HepG2 (cell line): ENCODE measurements around the gene ATG16L1. TPM values are rescaled to one million over a fixed set of nuclear protein-coding genes. Genes with fewer than 3 reads are reported as not detected.
A peak's percentile ranks its signal among the peaks of the same experiment; 100 is the strongest.

ENCODE experiments used
- ATF5 ChIP-seq: sonication (generic); formaldehyde crosslinking; IDR thresholded peaks from 2 replicates; pipeline ENCODE4 v1.4.0; 2020; ENCODE audit warnings: mild to moderate bottlenecking, low read depth, missing genetic modification reagents
- BCL6 ChIP-seq: IDR thresholded peaks from 2 replicates; pipeline ENCODE4 v1.6.1; 2016; ENCODE audit warnings: missing genetic modification reagents, missing compliant biosample characterization
- BORCS8-MEF2B ChIP-seq: sonication (generic); formaldehyde crosslinking; IDR thresholded peaks from 2 replicates; pipeline ENCODE4 v1.8.0; 2022; ENCODE audit warnings: mild to moderate bottlenecking, missing genetic modification reagents
- CHD4 ChIP-seq: fragments of 200-600 bp; sonication (generic); IDR thresholded peaks from 2 replicates; pipeline ENCODE4 v1.7.0; 2017; ENCODE audit warnings: mild to moderate bottlenecking, low read length, borderline replicate concordance
- GTF3A ChIP-seq: sonication (generic); formaldehyde crosslinking; conservative IDR thresholded peaks from 2 replicates; pipeline ENCODE4 v1.4.0; 2020; ENCODE audit warnings: mild to moderate bottlenecking, missing genetic modification reagents
- IRF9 ChIP-seq: sonication (generic); formaldehyde crosslinking; IDR thresholded peaks from 2 replicates; pipeline ENCODE4 v1.8.0; 2022; ENCODE audit warnings: missing genetic modification reagents, mild to moderate bottlenecking, borderline replicate concordance
- IRX3 ChIP-seq: sonication (generic); formaldehyde crosslinking; IDR thresholded peaks from 2 replicates; pipeline ENCODE4 v1.8.1; 2023; ENCODE audit warnings: mild to moderate bottlenecking, low read depth, missing genetic modification reagents, borderline replicate concordance
- MLX ChIP-seq: IDR thresholded peaks from 2 replicates; pipeline ENCODE4 v1.6.1; 2016
- NR2F1 ChIP-seq, 2 experiments: fragments of 450-650 bp in 1 of 2; formaldehyde crosslinking in 1 of 2; IDR thresholded peaks; 2 replicates each; pipeline versions ENCODE4 v1.5.0 to v1.6.1; 2016 to 2020; ENCODE audit warnings: mild to moderate bottlenecking in 1 of 2, missing compliant biosample characterization in 1 of 2, missing genetic modification reagents in 1 of 2, moderate library complexity in 1 of 2
- POLR2A ChIP-seq, 2 experiments: IDR thresholded peaks; 2 replicates each; pipeline ENCODE4 v1.6.1; 2011; ENCODE audit warnings: low read depth in 2 of 2, low read length in 2 of 2, mild to moderate bottlenecking in 1 of 2, moderate library complexity in 1 of 2; ENCODE audit not compliant: insufficient read depth in 1 of 2
- SMYD3 ChIP-seq: sonication (generic); formaldehyde crosslinking; IDR thresholded peaks from 2 replicates; pipeline ENCODE4 v1.8.1; 2023; ENCODE audit warnings: mild to moderate bottlenecking, missing genetic modification reagents
- STAT5B ChIP-seq: sonication (generic); formaldehyde crosslinking; IDR thresholded peaks from 2 replicates; pipeline ENCODE4 v1.4.0; 2020; ENCODE audit warnings: missing genetic modification reagents
- TARDBP ChIP-seq: sonication (generic); formaldehyde crosslinking; IDR thresholded peaks from 2 replicates; pipeline ENCODE4 v1.8.0; 2022; ENCODE audit warnings: mild to moderate bottlenecking, missing genetic modification reagents
- ZC3H4 ChIP-seq: sonication (generic); formaldehyde crosslinking; IDR thresholded peaks from 2 replicates; pipeline ENCODE4 v1.4.0; 2020; ENCODE audit warnings: missing genetic modification reagents, borderline replicate concordance
- ZNF12 ChIP-seq: sonication (generic); formaldehyde crosslinking; IDR thresholded peaks from 2 replicates; pipeline ENCODE4 v1.5.0; 2020; ENCODE audit warnings: missing genetic modification reagents
- ZNF143 ChIP-seq: sonication (generic); formaldehyde crosslinking; IDR thresholded peaks from 2 replicates; pipeline ENCODE4 v1.4.0; 2020; ENCODE audit warnings: missing genetic modification reagents
- ZNF280B ChIP-seq: sonication (generic); formaldehyde crosslinking; IDR thresholded peaks from 2 replicates; pipeline ENCODE4 v1.5.0; 2020; ENCODE audit warnings: missing genetic modification reagents, mild to moderate bottlenecking, borderline replicate concordance
- ZNF331 ChIP-seq: sonication (generic); formaldehyde crosslinking; IDR thresholded peaks from 2 replicates; pipeline ENCODE4 v1.4.0; 2020; ENCODE audit warnings: missing genetic modification reagents
- ZNF547 ChIP-seq: sonication (generic); formaldehyde crosslinking; IDR thresholded peaks from 2 replicates; pipeline ENCODE4 v1.5.1; 2020; ENCODE audit warnings: mild to moderate bottlenecking, missing genetic modification reagents
- ZNF709 ChIP-seq: sonication (generic); formaldehyde crosslinking; IDR thresholded peaks from 2 replicates; pipeline ENCODE4 v1.5.0; 2020; ENCODE audit warnings: mild to moderate bottlenecking, missing genetic modification reagents
- polyA plus RNA-seq, 8 experiments: library from polyadenylated mRNA; depleted of rRNA in 3 of 8; stranded (reverse) in 7 of 8; unstranded in 1 of 8; fragments of >200 nt; fragmentation: Illumina TruSeq in 4 of 8; extraction: Trizol in 4 of 8; gene quantifications; 2 replicates each; pipeline versions ENCODE4 v1.2.1 to v1.2.3, GENCODE V29; 2011 to 2016; ENCODE audit warnings: low read depth in 4 of 8, missing spikeins in 1 of 8, mixed read lengths in 1 of 8; ENCODE audit not compliant: insufficient read depth in 1 of 8
- total RNA-seq, 5 experiments: library from RNA; depleted of rRNA; stranded (reverse); fragments of >200 nt; fragmentation: Illumina TruSeq; extraction: Trizol; gene quantifications; 2 replicates each; pipeline ENCODE4 v1.2.3, GENCODE V29; 2016; ENCODE audit warnings: low read depth in 1 of 5
- TF ChIP-seq, protein P1 (sequence below): IDR thresholded peaks from 2 replicates; pipeline ENCODE4 v1.6.1; 2012; ENCODE audit warnings: low read depth, low read length, improper control_type of control experiment

Gene ATG16L1
- total and polyA plus RNA-seq, 2 of the 13 experiments (the other 11 are each of a cell fraction or from before 2014, with no cell fraction given): 26.0 to 51.7 TPM

DNA sequence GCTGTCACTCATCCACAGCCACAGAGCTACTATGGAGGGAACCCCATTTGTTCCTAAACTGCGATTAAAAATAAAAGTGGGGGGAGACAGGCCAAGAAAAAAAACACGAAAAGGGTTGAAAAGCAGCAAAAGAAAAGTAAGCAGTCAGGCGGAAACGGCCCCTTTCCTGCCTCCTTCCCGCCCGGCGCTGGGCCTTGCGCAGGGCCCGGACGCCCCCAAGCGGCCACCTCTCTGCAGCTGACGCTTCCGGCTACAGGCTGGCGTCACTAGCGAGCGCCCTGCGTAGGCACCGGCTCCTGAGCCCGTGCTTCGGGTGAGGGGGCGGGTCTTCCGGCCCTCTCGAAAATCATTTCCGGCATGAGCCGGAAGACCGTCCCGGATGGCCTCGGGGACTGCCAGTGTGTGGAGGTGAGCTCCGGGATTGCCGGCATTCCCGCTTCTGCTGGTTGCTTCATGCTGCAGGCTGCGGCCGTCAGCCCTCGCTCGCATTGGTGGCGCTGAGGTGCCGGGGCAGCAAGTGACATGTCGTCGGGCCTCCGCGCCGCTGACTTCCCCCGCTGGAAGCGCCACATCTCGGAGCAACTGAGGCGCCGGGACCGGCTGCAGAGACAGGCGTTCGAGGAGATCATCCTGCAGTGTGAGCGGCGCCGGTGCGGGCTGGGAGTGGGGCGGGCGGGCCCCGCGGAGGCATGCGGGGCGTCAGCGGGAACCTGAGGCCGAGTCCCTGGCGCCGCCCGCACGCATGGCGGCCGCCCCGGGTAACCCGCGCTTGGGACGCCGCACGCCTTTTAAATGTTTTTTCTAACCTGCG lies at the start of gene ATG16L1 (continued):
- TF ChIP-seq ZNF709 (peak; percentile 76; the same call in 1 of the 2 replicates), SMYD3 (CRISPR knock-in tag) (peak; percentile 89; the same call in 1 of the 2 replicates), BORCS8-MEF2B (CRISPR knock-in tag) (peak; percentile 84; the same call in 1 of the 2 replicates), ZNF547 (CRISPR knock-in tag) (0 out of 2 replicates have a peak, but pooled peaks have one; percentile 79), POLR2A (IDR thresholded peaks at IDR 0.05; ENCODE audit: insufficient read depth in 1 of 2, low read depth in 2 of 2, low read length in 2 of 2) (peak; percentile 93 to 97), ZNF280B (CRISPR knock-in tag) (peak; percentile 74), STAT5B (CRISPR knock-in tag) (no peak), ZC3H4 (CRISPR knock-in tag) (no peak), NR2F1 (CRISPR knock-in tag; IDR thresholded peaks at IDR 0.05) (no peak; a peak in 1 of 4 replicates), BCL6 (CRISPR knock-in tag) (peak; percentile 81), ATF5 (no peak), ZNF143 (CRISPR knock-in tag) (peak; percentile 63), IRX3 (peak; percentile 84; the same call in 1 of the 2 replicates), TARDBP (CRISPR knock-in tag) (peak; percentile 98), CHD4 (no peak), IRF9 (CRISPR knock-in tag) (peak; percentile 67; the same call in 1 of the 2 replicates), ZNF12 (CRISPR knock-in tag) (peak; percentile 32; the same call in 1 of the 2 replicates), ZNF331 (CRISPR knock-in tag) (peak; percentile 92), MLX (CRISPR knock-in tag) (peak; percentile 68; the same call in 1 of the 2 replicates), GTF3A (CRISPR knock-in tag) (peak; percentile 90; the same call in 1 of the 2 replicates)
- TF ChIP-seq, protein P1, sequence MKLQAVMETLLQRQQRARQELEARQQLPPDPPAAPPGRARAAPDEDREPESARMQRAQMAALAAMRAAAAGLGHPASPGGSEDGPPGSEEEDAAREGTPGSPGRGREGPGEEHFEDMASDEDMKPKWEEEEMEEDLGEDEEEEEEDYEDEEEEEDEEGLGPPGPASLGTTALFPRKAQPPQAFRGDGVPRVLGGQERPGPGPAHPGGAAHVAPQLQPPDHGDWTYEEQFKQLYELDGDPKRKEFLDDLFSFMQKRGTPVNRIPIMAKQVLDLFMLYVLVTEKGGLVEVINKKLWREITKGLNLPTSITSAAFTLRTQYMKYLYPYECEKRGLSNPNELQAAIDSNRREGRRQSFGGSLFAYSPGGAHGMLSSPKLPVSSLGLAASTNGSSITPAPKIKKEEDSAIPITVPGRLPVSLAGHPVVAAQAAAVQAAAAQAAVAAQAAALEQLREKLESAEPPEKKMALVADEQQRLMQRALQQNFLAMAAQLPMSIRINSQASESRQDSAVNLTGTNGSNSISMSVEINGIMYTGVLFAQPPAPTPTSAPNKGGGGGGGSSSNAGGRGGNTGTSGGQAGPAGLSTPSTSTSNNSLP: no peak; the same call in 1 of the 2 replicates
